Sigmoid colon (tissue), 7 donors: Measurements from ENCODE around the gene HAUS3. TPM values are rescaled to one million over a fixed set of nuclear protein-coding genes. Genes with fewer than 3 reads are reported as not detected.

Source experiments
- DNase-seq: peaks from one replicate; pipeline ENCODE4 v3.0.0-alpha.2; 2019
- H3K27ac ChIP-seq, 4 donors: fragments of 200-600 bp; sonication (generic); one replicate each; pipeline ENCODE4 v1.5.1; 2016 to 2019; ENCODE audit warnings: mild to moderate bottlenecking in 1 of 4
- H3K27me3 ChIP-seq, 3 donors: fragments of 200-600 bp; sonication (generic); one replicate each; pipeline ENCODE4 v1.5.1; 2019; ENCODE audit warnings: mild to moderate bottlenecking in 1 of 3
- H3K36me3 ChIP-seq, 4 donors: fragments of 200-600 bp; sonication (generic); one replicate each; pipeline ENCODE4 v1.5.1; 2016 to 2019
- H3K4me1 ChIP-seq, 4 donors: fragments of 200-600 bp; sonication (generic); one replicate each; pipeline ENCODE4 v1.5.1; 2017 to 2019
- H3K4me3 ChIP-seq, 4 donors: fragments of 200-600 bp; sonication (generic); one replicate each; pipeline ENCODE4 v1.5.1; 2017 to 2019; ENCODE audit warnings: mild to moderate bottlenecking in 2 of 4, moderate library complexity in 1 of 4
- H3K9me3 ChIP-seq, 4 donors: fragments of 200-600 bp in 3 of 4; sonication (generic) in 3 of 4; one replicate each; pipeline versions ENCODE4 v1.5.1 to v1.6.1; 2013 to 2019
- CTCF ChIP-seq, 4 experiments: fragments of 450-650 bp in 3 of 4; fragments of 200-600 bp in 1 of 4; IDR thresholded peaks; one replicate each; pipeline ENCODE4 v1.5.1; 2016 to 2019; ENCODE audit warnings: antibody characterized with exemption in 4 of 4, mild to moderate bottlenecking in 3 of 4, moderate library complexity in 2 of 4
- EP300 ChIP-seq, 4 donors: sonication (generic); formaldehyde crosslinking; IDR thresholded peaks; one replicate each; pipeline ENCODE4 v1.6.1; 2017; ENCODE audit warnings: antibody characterized with exemption in 4 of 4
- POLR2A ChIP-seq, 2 donors: fragments of 450-650 bp; IDR thresholded peaks; one replicate each; pipeline ENCODE4 v1.6.1; 2016; ENCODE audit warnings: antibody characterized with exemption in 2 of 2, mild to moderate bottlenecking in 2 of 2, moderate library complexity in 2 of 2
- POLR2AphosphoS5 ChIP-seq, 4 donors: sonication (generic); formaldehyde crosslinking; IDR thresholded peaks; one replicate each; pipeline ENCODE4 v1.6.1; 2017; ENCODE audit warnings: antibody characterized with exemption in 4 of 4
- WGBS, 2 donors: extraction: QIAGEN DNeasy Blood & Tissue Kit; methylation state at CpG; one replicate each; pipeline ENCODE4 v1.1.7; 2013; 5-methylcytosine and 5-hydroxymethylcytosine counted together
- intact Hi-C: fragments of 100-400 bp; cut with DNase I; formaldehyde crosslinking; loops from one replicate; pipeline ENCODE4 v1.15.1; 2023
- polyA plus RNA-seq, 3 donors: library from polyadenylated mRNA; stranded (reverse); fragments of 200-250 nt; gene quantifications; one replicate each; pipeline ENCODE4 v1.2.3, GENCODE V29; 2013
- total RNA-seq, 4 donors: library from RNA; depleted of rRNA; stranded (reverse); fragments of >200 nt; gene quantifications; one replicate each; pipeline ENCODE4 v1.1.0, GENCODE V29; 2016
- donor health status: healthy with polysubstance abuse.
- donor health status: Bipolar disorder and iron deficiency.
- donor health status: healthy.

HAUS3 gene
- total and polyA plus RNA-seq, 7 donors: 3.2 to 18.5 (median 12.1) TPM

GRCh38 chr4:2247128-2248043, 5.5 kb upstream of the HAUS3 start:
- Histone ChIP-seq H3K27ac (no peak overlapping the region), H3K4me1 (peaks cover 0 to 13% (median 7%) of the 10 kb centered on the region in 4 donors), H3K4me3 (no peak overlapping the region), H3K36me3 (peaks cover 17 to 57% (median 36%) of the 10 kb centered on the region in 4 donors), H3K9me3 (no peaks in the 10 kb centered on the region), H3K27me3 (no peaks in the 10 kb centered on the region)
- TF ChIP-seq POLR2AphosphoS5 (IDR thresholded peaks at IDR 0.05) (no peak), POLR2A (IDR thresholded peaks at IDR 0.05) (no peak), CTCF (IDR thresholded peaks at IDR 0.05) (no peak), EP300 (IDR thresholded peaks at IDR 0.05) (no peak)
- intact Hi-C loops: no loop called here
- WGBS, 2 donors: 91 to 92% methylated on average over 42 of the region's 42 CpGs
- DNase-seq: no peak

DNA sequence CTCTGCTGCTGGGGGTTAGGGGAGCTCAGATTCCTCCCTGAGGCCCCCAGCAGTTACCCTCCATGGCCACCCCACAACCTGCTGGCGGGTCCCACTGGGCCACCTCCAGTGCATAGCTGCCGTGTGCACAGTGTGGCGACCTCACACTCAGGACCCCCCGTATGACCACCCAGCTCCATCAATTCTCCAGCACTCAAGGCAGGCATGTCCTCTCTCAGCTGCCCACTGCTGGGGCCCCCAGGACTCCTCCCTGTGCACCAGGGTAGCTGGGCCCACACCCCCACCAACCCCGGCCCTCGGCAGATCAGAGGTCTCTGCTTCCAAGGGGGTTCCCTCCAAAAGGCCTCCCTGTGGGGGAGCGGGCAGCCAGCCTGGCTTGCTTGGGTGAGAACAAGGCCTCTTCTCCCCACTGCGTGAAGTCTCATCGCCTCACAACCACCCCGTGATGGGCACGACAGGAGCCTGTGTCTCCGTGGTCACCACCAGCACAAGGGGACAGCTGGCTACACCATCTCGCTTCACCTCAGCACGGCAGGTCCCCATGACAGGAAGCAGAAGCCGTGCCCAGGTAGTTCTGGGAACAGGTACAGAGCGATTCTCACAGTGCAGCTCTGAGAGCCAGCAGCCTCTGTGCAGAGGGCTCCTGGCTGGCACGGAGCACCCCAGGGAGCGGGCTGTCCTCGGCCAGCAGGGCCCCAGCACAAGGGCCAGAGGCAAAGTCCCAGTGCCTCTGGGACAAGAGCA, 4.6 kb upstream of the HAUS3 start:
- no peak for DNase-seq
- H3K36me3 ChIP-seq: peaks cover 17 to 48% (median 29%) of the 10 kb centered on the region in 4 donors
- intact Hi-C loops: no loop called here

GRCh38 chr4:2245787-2246275, 3.9 kb upstream of the HAUS3 start:
- Histone ChIP-seq H3K36me3 (peaks cover 12 to 41% (median 24%) of the 10 kb centered on the region in 4 donors), H3K9me3 (no peaks in the 10 kb centered on the region), H3K4me1 (peaks cover 0 to 22% (median 14%) of the 10 kb centered on the region in 4 donors), H3K27ac (peak overlapping the region in 2 of 4 donors; percentile 53 to 55), H3K4me3 (no peak overlapping the region), H3K27me3 (no peaks in the 10 kb centered on the region)
- no peak for TF ChIP-seq EP300 (IDR thresholded peaks at IDR 0.05)
- TF ChIP-seq POLR2A (IDR thresholded peaks at IDR 0.05): no peak
- TF ChIP-seq POLR2AphosphoS5 (IDR thresholded peaks at IDR 0.05): no peak
- no peak for TF ChIP-seq CTCF (IDR thresholded peaks at IDR 0.05)
- intact Hi-C loops: no loop called here
- DNase-seq: no peak
- WGBS, 2 donors: 88 to 89% methylated on average over 7 of the region's 7 CpGs

More for the DNA sequence above, 4.6 kb upstream of the HAUS3 start:
- H3K27ac ChIP-seq: no peak overlapping the region
- H3K4me1 ChIP-seq: peaks cover 0 to 16% (median 9%) of the 10 kb centered on the region in 4 donors
- H3K9me3 ChIP-seq: no peaks in the 10 kb centered on the region
- 93 to 94% methylated on average over 19 of the region's 19 CpGs for WGBS, 2 donors
- no peak overlapping the region for H3K4me3 ChIP-seq
- no peaks in the 10 kb centered on the region for H3K27me3 ChIP-seq
- TF ChIP-seq EP300 (IDR thresholded peaks at IDR 0.05): no peak
- no peak for TF ChIP-seq CTCF (IDR thresholded peaks at IDR 0.05)
- no peak for TF ChIP-seq POLR2AphosphoS5 (IDR thresholded peaks at IDR 0.05)
- TF ChIP-seq POLR2A (IDR thresholded peaks at IDR 0.05): no peak

DNA sequence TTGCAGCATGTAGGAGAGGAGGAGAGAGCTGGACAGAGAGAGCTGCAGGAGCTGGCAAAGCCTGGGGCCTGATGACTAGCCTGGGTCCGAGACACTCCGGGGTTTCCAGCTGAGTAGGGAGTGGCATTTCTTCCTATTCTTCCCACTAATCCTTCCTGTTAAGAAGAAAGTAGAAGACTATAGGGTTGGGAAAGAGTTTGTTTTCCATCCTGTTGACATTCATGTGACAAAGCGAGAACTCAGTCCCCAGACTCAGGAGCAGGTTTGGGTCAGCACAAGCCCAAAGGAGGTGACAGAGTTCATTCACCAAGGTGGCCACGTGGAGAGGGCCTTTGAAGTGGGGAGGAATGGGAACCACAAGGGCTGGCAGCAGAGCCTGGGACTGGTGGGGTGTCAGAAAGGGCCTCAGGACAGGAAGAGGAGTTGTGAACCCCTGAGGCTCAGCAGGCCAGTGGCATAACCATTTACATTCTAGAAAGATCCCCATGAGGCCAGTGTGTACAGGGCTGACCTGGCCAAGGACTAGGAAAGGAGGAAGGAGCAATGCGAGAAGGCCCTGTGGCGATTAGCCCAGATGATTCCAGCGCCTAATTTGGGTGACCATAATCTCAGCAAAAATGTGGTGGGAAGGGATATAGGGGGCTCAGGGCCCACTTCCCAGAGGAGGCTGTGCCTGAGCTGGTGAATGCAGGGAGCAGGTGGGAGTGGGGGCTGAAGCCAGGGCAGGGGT, 3.3 kb upstream of the HAUS3 start:
- H3K4me1 ChIP-seq: peaks cover 0 to 28% (median 20%) of the 10 kb centered on the region in 4 donors
- H3K27me3 ChIP-seq: no peaks in the 10 kb centered on the region
- DNase-seq: no peak
- peak overlapping the region in 2 of 4 donors; percentile 53 to 55 for H3K27ac ChIP-seq
- H3K4me3 ChIP-seq: no peak overlapping the region
- WGBS, 2 donors: 68 to 72% methylated on average over 7 of the region's 7 CpGs
- peaks cover 8 to 35% (median 18%) of the 10 kb centered on the region in 4 donors for H3K36me3 ChIP-seq
- TF ChIP-seq EP300 (IDR thresholded peaks at IDR 0.05): no peak
- intact Hi-C loops: no loop called here
- no peaks in the 10 kb centered on the region for H3K9me3 ChIP-seq
